Effector CD4-positive, alpha-beta T cell (primary cell): ENCODE results near the gene SRSF4.
A peak's percentile ranks its signal among the peaks of the same experiment; 100 is the strongest.
"Not testable (repeated sequence)": the region's sequence is repeated elsewhere in the genome, so short reads cannot be mapped to it uniquely, and the experiment has no call there.

Experiments used
- DNase-seq: peaks from one replicate; pipeline ENCODE4 v3.0.0-alpha.2; 2020
- total RNA-seq: gene quantifications from one replicate; lab custom pipeline; 2026; lab: John Stamatoyannopoulos, UW

The SRSF4 gene
- 164 reads per million, percentile 90 among the genes with 10 or more reads in this experiment for total RNA-seq

- DNase-seq: peak; percentile 97
Measured at GRCh38 chr1:29181413-29182225, at the start of gene SRSF4. Gene SRSF4, minus strand, starts transcription at chr1:29181900. Its CDS starts 148 bp downstream, at chr1:29181752.

- peak; percentile 88 for DNase-seq
Measured at GRCh38 chr1:29230553-29231378, 49.1 kb upstream of the SRSF4 start, which contains the start of gene MECR. Gene MECR, minus strand, starts transcription at chr1:29230934. Its CDS starts 28 bp downstream, at chr1:29230906.

GRCh38 chr1:29230204-29230552 lies 48.5 kb upstream of the SRSF4 start:
- no peak for DNase-seq

- no peak for DNase-seq
Measured at GRCh38 chr1:29227511-29227910, 45.8 kb upstream of the SRSF4 start.

- DNase-seq: no peak
Measured at GRCh38 chr1:29225361-29225760, 43.7 kb upstream of the SRSF4 start.

- DNase-seq: no peak
Measured at GRCh38 chr1:29224356-29224837, 42.7 kb upstream of the SRSF4 start.

- DNase-seq: no peak
Measured at GRCh38 chr1:29223521-29223920, 41.8 kb upstream of the SRSF4 start.

GRCh38 chr1:29222686-29223085 lies 41.0 kb upstream of the SRSF4 start:
- DNase-seq: no peak

GRCh38 chr1:29222260-29222659 lies 40.6 kb upstream of the SRSF4 start:
- not testable (repeated sequence) for DNase-seq

- DNase-seq: no peak
Measured at GRCh38 chr1:29221296-29221695, 39.6 kb upstream of the SRSF4 start.

GRCh38 chr1:29218223-29218622 lies 36.5 kb upstream of the SRSF4 start:
- no peak for DNase-seq

GRCh38 chr1:29217633-29218032 lies 35.9 kb upstream of the SRSF4 start:
- no peak for DNase-seq

GRCh38 chr1:29213055-29213454 lies 31.4 kb upstream of the SRSF4 start:
- no peak for DNase-seq

- no peak for DNase-seq
Measured at GRCh38 chr1:29211086-29212030, 29.7 kb upstream of the SRSF4 start.

GRCh38 chr1:29210278-29211085 lies 28.8 kb upstream of the SRSF4 start:
- DNase-seq: no peak

- no peak for DNase-seq
Measured at GRCh38 chr1:29209173-29209572, 27.5 kb upstream of the SRSF4 start.

- no peak for DNase-seq
Measured at GRCh38 chr1:29208442-29208841, 26.7 kb upstream of the SRSF4 start.

GRCh38 chr1:29202584-29203340 lies 21.1 kb upstream of the SRSF4 start:
- peak; percentile 94 for DNase-seq

GRCh38 chr1:29202053-29202452 lies 20.4 kb upstream of the SRSF4 start:
- no peak for DNase-seq

GRCh38 chr1:29201595-29202051 lies 19.9 kb upstream of the SRSF4 start:
- no peak for DNase-seq
